ENCODE data around the gene SNX32.

Gene SNX32

GRCh38 chr11:65833297-65834030, at the start of gene SNX32:
TSS of gene SNX32 (plus strand) at chr11:65833963. CDS start at chr11:65834066, 103 bp downstream.
- H3K9me3 ChIP-seq (ENCODE audit: control insufficient read depth, low read length) = no peaks in the 10 kb centered on the region
- H3K9ac ChIP-seq = no peak within 1 kb of the TSS
- H3K4me1 ChIP-seq = peaks cover 3% of the 10 kb centered on the region
- peak within 1 kb of the TSS; percentile 95 for H3K4me2 ChIP-seq (ENCODE audit: low read length)
- peak within 1 kb of the TSS; percentile 98 for H2AFZ ChIP-seq
- H3K27ac ChIP-seq = no peak within 1 kb of the TSS
- no peak for TF ChIP-seq CTCF (IDR thresholded peaks at IDR 0.05)
- no peaks in the 10 kb centered on the region for H3K36me3 ChIP-seq (ENCODE audit: control insufficient read depth, insufficient read depth, low read length)
- H3K27me3 ChIP-seq (ENCODE audit: control insufficient read depth, insufficient read depth, low read length) = no peaks in the 10 kb centered on the region
- H3K79me2 ChIP-seq = no peaks in the 10 kb centered on the region
- H3K4me3 ChIP-seq (ENCODE audit: low read depth, low read length) = peak within 1 kb of the TSS; percentile 69

GRCh38 chr11:65785319-65786007, 48.3 kb upstream of the SNX32 start:
- H3K4me3 ChIP-seq (ENCODE audit: low read depth, low read length) = no peak overlapping the region
- H3K27me3 ChIP-seq (ENCODE audit: control insufficient read depth, insufficient read depth, low read length) = no peaks in the 10 kb centered on the region
- no peak overlapping the region for H3K4me2 ChIP-seq (ENCODE audit: low read length)
- no peak overlapping the region for H3K27ac ChIP-seq
- H3K36me3 ChIP-seq (ENCODE audit: control insufficient read depth, insufficient read depth, low read length) = no peaks in the 10 kb centered on the region
- H2AFZ ChIP-seq = no peak overlapping the region
- H3K9me3 ChIP-seq (ENCODE audit: control insufficient read depth, low read length) = no peaks in the 10 kb centered on the region
- H3K9ac ChIP-seq = no peak overlapping the region
- no peak for TF ChIP-seq CTCF (IDR thresholded peaks at IDR 0.05)
- H3K79me2 ChIP-seq = no peaks in the 10 kb centered on the region
- H3K4me1 ChIP-seq = peaks cover 17% of the 10 kb centered on the region

- no peak for TF ChIP-seq CTCF (IDR thresholded peaks at IDR 0.05)
- Histone ChIP-seq H3K9ac (no peak overlapping the region), H3K79me2 (peaks cover 2% of the 10 kb centered on the region), H3K4me1 (peaks cover 19% of the 10 kb centered on the region), H2AFZ (peak overlapping the region; percentile 62), H3K27ac (no peak overlapping the region), H3K36me3 (ENCODE audit: control insufficient read depth, insufficient read depth, low read length) (no peaks in the 10 kb centered on the region), H3K4me2 (ENCODE audit: low read length) (peak overlapping the region; percentile 51), H3K9me3 (ENCODE audit: control insufficient read depth, low read length) (no peaks in the 10 kb centered on the region), H3K4me3 (ENCODE audit: low read depth, low read length) (no peak overlapping the region), H3K27me3 (ENCODE audit: control insufficient read depth, insufficient read depth, low read length) (no peaks in the 10 kb centered on the region)
Measured at GRCh38 chr11:65786008-65786785, 47.6 kb upstream of the SNX32 start.

- Histone ChIP-seq H3K79me2 (peaks cover 7% of the 10 kb centered on the region), H3K4me2 (ENCODE audit: low read length) (peak within 1 kb of the TSS; percentile 73), H3K4me1 (peaks cover 16% of the 10 kb centered on the region), H3K9me3 (ENCODE audit: control insufficient read depth, low read length) (no peaks in the 10 kb centered on the region), H2AFZ (peak within 1 kb of the TSS; percentile 62), H3K4me3 (ENCODE audit: low read depth, low read length) (peak within 1 kb of the TSS; percentile 75), H3K36me3 (ENCODE audit: control insufficient read depth, insufficient read depth, low read length) (no peaks in the 10 kb centered on the region), H3K9ac (no peak within 1 kb of the TSS), H3K27me3 (ENCODE audit: control insufficient read depth, insufficient read depth, low read length) (no peaks in the 10 kb centered on the region), H3K27ac (peak within 1 kb of the TSS; percentile 85)
- TF ChIP-seq CTCF (IDR thresholded peaks at IDR 0.05) = no peak
Measured at GRCh38 chr11:65786786-65787636, 46.8 kb upstream of the SNX32 start, which contains the start of gene OVOL1. TSS of gene OVOL1 (plus strand) at chr11:65787063. CDS start at chr11:65787374, 311 bp downstream.
